HepG2 (cell line): ENCODE results near the gene RTP3. TPM values are rescaled to one million over a fixed set of nuclear protein-coding genes. Genes with fewer than 3 reads are reported as not detected.

Experiments
- ATAC-seq: fragments of 200-7000 bp; cut with Tn5 transposase; 3 replicates; pipeline ENCODE4 v1.9.1; 2020; ENCODE audit warnings: mild to moderate bottlenecking, moderate library complexity
- BruUV-seq: library from RNA; stranded (reverse); fragments of 400-500 nt; replicated peaks from 2 replicates; lab custom pipeline; 2021; lab: Mats Ljungman, UMichigan
- CTCF ChIA-PET: fragments of 300-600 bp; formaldehyde crosslinking; extraction: SDS; loops from one replicate; lab custom pipeline; 2021; ENCODE audit warnings: low total read pairs, inconsistent platforms, low intra/inter-chr PET ratio; lab: Yijun Ruan, JAX
- POLR2A ChIA-PET: fragments of 350-600 bp; sonication (Branson Sonifier 250); formaldehyde crosslinking; loops from one replicate; lab custom pipeline; 2020; ENCODE audit warnings: antibody characterized with exemption, inconsistent platforms; lab: Yijun Ruan, JAX
- DNase-seq: peaks from one replicate; pipeline ENCODE4 v3.0.0-alpha.2; 2015; ENCODE audit warnings: low spot score
- FAIRE-seq: peaks from 3 replicates; lab custom pipeline; 2011; peaks lifted over from hg19 to GRCh38; lab: Jason Lieb, UNC
- H2AFZ ChIP-seq: one replicate; pipeline ENCODE4 v1.6.1; 2011; ENCODE audit warnings: low read length, inconsistent platforms
- H3K27ac ChIP-seq: fragments of 300-600 bp; 3 replicates; pipeline ENCODE4 v1.8.0; 2011; ENCODE audit warnings: mixed run types, mild to moderate bottlenecking, mixed read lengths, low read length, inconsistent platforms; ENCODE audit not compliant: insufficient read depth; ENCODE audit errors: extremely low read length
- H3K27me3 ChIP-seq, 2 experiments: fragments of 200-600 bp in 1 of 2; 2 replicates in 1 of 2; 3 replicates in 1 of 2; pipeline versions ENCODE4 v1.6.0 to v1.8.0; 2011; ENCODE audit warnings: low read length in 2 of 2, mild to moderate bottlenecking in 2 of 2, moderate library complexity in 2 of 2, inconsistent platforms in 1 of 2; ENCODE audit not compliant: insufficient read depth in 2 of 2, control insufficient read depth in 1 of 2
- H3K36me3 ChIP-seq, 2 experiments: fragments of 200-600 bp in 1 of 2; replicated peaks in 1 of 2; 2 replicates in 1 of 2; 3 replicates in 1 of 2; pipeline versions ENCODE4 v1.5.1 to v1.8.0; 2011; ENCODE audit warnings: low read length in 2 of 2, inconsistent platforms in 1 of 2; ENCODE audit not compliant: insufficient read depth in 2 of 2, control insufficient read depth in 1 of 2
- H3K4me1 ChIP-seq: 2 replicates; pipeline ENCODE4 v1.5.1; 2012; ENCODE audit warnings: low read length, inconsistent platforms; ENCODE audit not compliant: insufficient read depth
- H3K4me2 ChIP-seq: 2 replicates; pipeline ENCODE4 v1.6.0; 2011; ENCODE audit warnings: low read depth, low read length, inconsistent platforms
- H3K4me3 ChIP-seq, 3 experiments: fragments of 200-600 bp in 1 of 3; sonication (generic), shearing (Covaris generic) in 1 of 3; replicated peaks in 1 of 3; 2 replicates each; pipeline ENCODE4 v1.5.1; 2011 to 2016; ENCODE audit warnings: low read length in 3 of 3, inconsistent platforms in 2 of 3, low read depth in 2 of 3, mild to moderate bottlenecking in 2 of 3, control low read depth in 1 of 3, mixed read lengths in 1 of 3; ENCODE audit not compliant: insufficient read depth in 1 of 3
- H3K79me2 ChIP-seq: one replicate; pipeline ENCODE4 v1.6.1; 2011; ENCODE audit warnings: low read length, inconsistent platforms; ENCODE audit not compliant: insufficient read depth
- H3K9ac ChIP-seq: 2 replicates; pipeline ENCODE4 v1.6.0; 2011; ENCODE audit warnings: mild to moderate bottlenecking, low read depth, low read length, inconsistent platforms; ENCODE audit not compliant: insufficient read depth
- H3K9me3 ChIP-seq: 2 replicates; pipeline ENCODE4 v1.5.1; 2012; ENCODE audit warnings: mild to moderate bottlenecking, low read length
- H4K20me1 ChIP-seq: 2 replicates; pipeline ENCODE4 v1.6.0; 2011; ENCODE audit warnings: inconsistent platforms, mild to moderate bottlenecking, low read length, moderate library complexity; ENCODE audit not compliant: insufficient read depth
- BATF2 ChIP-seq: sonication (generic); formaldehyde crosslinking; IDR thresholded peaks from 2 replicates; pipeline ENCODE4 v1.8.0; 2022; ENCODE audit warnings: mild to moderate bottlenecking, missing genetic modification reagents, moderate library complexity
- E2F5 ChIP-seq: sonication (generic); formaldehyde crosslinking; conservative IDR thresholded peaks from 2 replicates; pipeline ENCODE4 v1.4.0; 2020; ENCODE audit warnings: missing genetic modification reagents
- HIC2 ChIP-seq: sonication (generic); formaldehyde crosslinking; IDR thresholded peaks from 2 replicates; pipeline ENCODE4 v1.9.0; 2022; ENCODE audit warnings: low read depth, missing genetic modification reagents
- NFIC ChIP-seq: IDR thresholded peaks from 2 replicates; pipeline ENCODE4 v1.6.1; 2012; ENCODE audit warnings: mild to moderate bottlenecking, low read length, inconsistent platforms
- PHF20 ChIP-seq: sonication (generic); formaldehyde crosslinking; IDR thresholded peaks from 2 replicates; pipeline ENCODE4 v1.5.0; 2020; ENCODE audit warnings: mild to moderate bottlenecking, missing genetic modification reagents
- RXRB ChIP-seq: IDR thresholded peaks from 2 replicates; pipeline ENCODE4 v1.6.1; 2016; ENCODE audit warnings: borderline replicate concordance, missing genetic modification reagents, missing compliant biosample characterization
- ZFYVE20 ChIP-seq: sonication (generic); formaldehyde crosslinking; IDR thresholded peaks from 2 replicates; pipeline ENCODE4 v1.8.0; 2023; ENCODE audit warnings: low read depth, mild to moderate bottlenecking, moderate library complexity, missing genetic modification reagents, borderline replicate concordance
- ZNF34 ChIP-seq: sonication (generic); formaldehyde crosslinking; IDR thresholded peaks from 2 replicates; pipeline ENCODE4 v1.4.0; 2020; ENCODE audit warnings: mild to moderate bottlenecking, missing genetic modification reagents, borderline replicate concordance
- ZNF800 ChIP-seq: sonication (generic); formaldehyde crosslinking; IDR thresholded peaks from 2 replicates; pipeline ENCODE4 v1.4.0; 2020; ENCODE audit warnings: missing genetic modification reagents
- WGBS: methylation state at CpG from one replicate; pipeline ENCODE4 v1.1.6; 2017; ENCODE audit warnings: low lambda C conversion rate; 5-methylcytosine and 5-hydroxymethylcytosine counted together
- in situ Hi-C: cut with HindIII; loops from 2 replicates; pipeline ENCODE4 v1.10.0; 2017; ENCODE audit warnings: low pct_unique_long_range_greater_than_20kb; ENCODE audit not compliant: extremely low pct_ligation_motif_present
- intact Hi-C: fragments of 100-400 bp; cut with micrococcal nuclease; formaldehyde crosslinking; loops from one replicate; pipeline ENCODE4 v1.10.0; 2022; ENCODE audit not compliant: unreplicated experiment
- polyA plus RNA-seq, 8 experiments: library from polyadenylated mRNA; depleted of rRNA in 3 of 8; stranded (reverse) in 7 of 8; unstranded in 1 of 8; fragments of >200 nt; fragmentation: Illumina TruSeq in 4 of 8; extraction: Trizol in 4 of 8; gene quantifications; 2 replicates each; pipeline versions ENCODE4 v1.2.1 to v1.2.3, GENCODE V29; 2011 to 2016; ENCODE audit warnings: low read depth in 4 of 8, missing spikeins in 1 of 8, mixed read lengths in 1 of 8; ENCODE audit not compliant: insufficient read depth in 1 of 8
- total RNA-seq, 5 experiments: library from RNA; depleted of rRNA; stranded (reverse); fragments of >200 nt; fragmentation: Illumina TruSeq; extraction: Trizol; gene quantifications; 2 replicates each; pipeline ENCODE4 v1.2.3, GENCODE V29; 2016; ENCODE audit warnings: low read depth in 1 of 5

RTP3 gene
- total and polyA plus RNA-seq, 2 of the 13 experiments (the other 11 are each of a cell fraction or from before 2014, with no cell fraction given), result 0.09 TPM; not detected in 1

- ChIA-PET POLR2A (interaction anchor here (1.4 kb wide), 1 partner anchor 73 kb away, joined by 5 read pairs; no protein-coding TSS in a partner anchor), CTCF (no interaction called here)
- no peak for FAIRE-seq
- no TSS peak for BruUV-seq
- DNase-seq, result no peak
- peaks cover 14% of the 10 kb centered on the region for H3K4me1 ChIP-seq
- no peaks in the 10 kb centered on the region for H4K20me1 ChIP-seq
- no peaks in the 10 kb centered on the region for H3K79me2 ChIP-seq
- H3K4me2 ChIP-seq, result peak overlapping the region; percentile 52; the same call in 1 of the 2 replicates
- H3K4me3 ChIP-seq, result no peak overlapping the region
- no peaks in the 10 kb centered on the region for H3K9me3 ChIP-seq
- no peaks in the 10 kb centered on the region for H3K27me3 ChIP-seq
- in situ Hi-C loops (loop anchor here (10.0 kb wide), 1 partner anchor 179 kb away; no protein-coding TSS in a partner anchor), intact Hi-C loops (no loop called here)
- WGBS, result 8% methylated on average over 4 of the region's 4 CpGs
- ATAC-seq, result no peak
- H3K9ac ChIP-seq, result no peak overlapping the region
- no peak overlapping the region for H3K27ac ChIP-seq
- no peak overlapping the region for H2AFZ ChIP-seq
- TF ChIP-seq PHF20 (no peak), ZNF34 (CRISPR knock-in tag) (no peak), BATF2 (CRISPR knock-in tag) (no peak)
- no peaks in the 10 kb centered on the region for H3K36me3 ChIP-seq
Measured at GRCh38 chr3:46485779-46486175, 12.0 kb upstream of the RTP3 start.

- peak; percentile 76 for DNase-seq
- Histone ChIP-seq H4K20me1 (no peaks in the 10 kb centered on the region), H3K9me3 (no peaks in the 10 kb centered on the region), H3K27me3 (no peaks in the 10 kb centered on the region; a peak in 1 of 5 replicates), H3K4me1 (peaks cover 14% of the 10 kb centered on the region), H3K79me2 (no peaks in the 10 kb centered on the region), H2AFZ (no peak overlapping the region), H3K4me2 (no peak overlapping the region; the same call in 1 of the 2 replicates), H3K36me3 (no peaks in the 10 kb centered on the region), H3K9ac (no peak overlapping the region), H3K4me3 (peak overlapping the region in 1 of 3 experiments; percentile 7; a peak in 1 of 6 replicates), H3K27ac (no peak overlapping the region)
- FAIRE-seq, result peak; percentile 86
- intact Hi-C loops, result loop anchor here (1.0 kb wide), 1 partner anchor 69 kb away; no protein-coding TSS in a partner anchor
- POLR2A ChIA-PET, result interaction anchor here (2.3 kb wide), 1 partner anchor 69 kb away, joined by 8 read pairs; no protein-coding TSS in a partner anchor
- no TSS peak for BruUV-seq
- in situ Hi-C loops, result loop anchor here (10.0 kb wide), 1 partner anchor 176 kb away; no protein-coding TSS in a partner anchor
- CTCF ChIA-PET, result interaction anchor here (0.7 to 1.7 kb wide), 9 partner anchors 9 to 406 kb away, joined by 3 to 32 read pairs (median 5); partner anchors contain the start of gene RTP3
- peak; percentile 97 for ATAC-seq
- WGBS, result 1% methylated on average over 9 of the region's 26 CpGs
- no peak for TF ChIP-seq ZFYVE20 (CRISPR knock-in tag)
- no peak for TF ChIP-seq HIC2 (CRISPR knock-in tag)
- TF ChIP-seq ZNF800 (CRISPR knock-in tag), result no peak
- peak; percentile 45; the same call in 1 of the 2 replicates for TF ChIP-seq RXRB (CRISPR knock-in tag)
- TF ChIP-seq E2F5 (CRISPR knock-in tag), result no peak
- no peak for TF ChIP-seq NFIC
Measured at GRCh38 chr3:46488735-46489361, 8.9 kb upstream of the RTP3 start.
